H1 (cell line): ENCODE measurements around the gene TWSG1. TPM values are rescaled to one million over a fixed set of nuclear protein-coding genes. Genes with fewer than 3 reads are reported as not detected.

ENCODE experiments used
- CTCF ChIA-PET: fragments of 300-600 bp; sonication (Branson Sonifier 250); formaldehyde crosslinking; loops from one replicate; lab custom pipeline; 2021; ENCODE audit not compliant: partially characterized antibody; lab: Charles Lee
- POLR2A ChIA-PET: fragments of 300-600 bp; sonication (Branson Sonifier 250); formaldehyde crosslinking; loops from one replicate; lab custom pipeline; 2021; ENCODE audit warnings: inconsistent platforms; ENCODE audit not compliant: partially characterized antibody; lab: Charles Lee
- DNase-seq, 2 experiments: peaks; one replicate each; pipeline versions ENCODE4 v3.0.0 to v3.0.0-alpha.2; 2010 to 2022; ENCODE audit warnings: low spot score in 2 of 2, low read depth in 1 of 2, mixed read lengths in 1 of 2
- FAIRE-seq: peaks from 2 replicates; lab custom pipeline; 2011; peaks lifted over from hg19 to GRCh38; lab: Jason Lieb, UNC
- H2AFZ ChIP-seq: 2 replicates; pipeline ENCODE4 v1.8.1; 2012; ENCODE audit warnings: low read length, inconsistent platforms
- H2AK5ac ChIP-seq: 2 replicates; pipeline ENCODE4 v1.6.1; 2013; ENCODE audit warnings: low read depth, low read length
- H2BK120ac ChIP-seq: replicated peaks from 2 replicates; pipeline ENCODE3; 2013; ENCODE audit warnings: low read depth, low read length, inconsistent platforms
- H2BK12ac ChIP-seq: 2 replicates; pipeline ENCODE4 v1.6.1; 2013; ENCODE audit warnings: low read depth, low read length
- H2BK15ac ChIP-seq: 2 replicates; pipeline ENCODE4 v1.6.1; 2013; ENCODE audit warnings: low read length
- H2BK20ac ChIP-seq: 2 replicates; pipeline ENCODE4 v1.6.1; 2013; ENCODE audit warnings: low read length
- H2BK5ac ChIP-seq: 2 replicates; pipeline ENCODE4 v1.6.1; 2013; ENCODE audit warnings: low read depth, low read length
- H3K14ac ChIP-seq: 2 replicates; pipeline ENCODE4 v1.6.1; 2013; ENCODE audit warnings: inconsistent platforms; ENCODE audit not compliant: insufficient read length
- H3K18ac ChIP-seq: 2 replicates; pipeline ENCODE4 v1.6.1; 2013; ENCODE audit warnings: low read length; ENCODE audit errors: extremely low read depth
- H3K23ac ChIP-seq: 2 replicates; pipeline ENCODE4 v1.6.1; 2013; ENCODE audit warnings: inconsistent platforms; ENCODE audit not compliant: insufficient read length
- H3K23me2 ChIP-seq: 2 replicates; pipeline ENCODE4 v1.6.1; 2013; ENCODE audit warnings: low read depth, low read length
- H3K27ac ChIP-seq: 2 replicates; pipeline ENCODE4 v1.6.1; 2011; ENCODE audit warnings: low read depth, low read length, inconsistent platforms
- H3K27me3 ChIP-seq, 4 experiments: replicated peaks in 1 of 4; 1 replicate in 1 of 4; 2 replicates in 3 of 4; pipeline versions ENCODE4 v1.6.1 to v1.8.1; 2011 to 2013; ENCODE audit warnings: low read length in 3 of 4, mild to moderate bottlenecking in 3 of 4, inconsistent platforms in 2 of 4, mixed read lengths in 2 of 4, moderate library complexity in 1 of 4; ENCODE audit not compliant: control insufficient read depth in 3 of 4, insufficient read depth in 3 of 4; ENCODE audit errors: extremely low read depth in 1 of 4
- H3K36me3 ChIP-seq, 4 experiments: 2 replicates each; pipeline versions ENCODE4 v1.6.1 to v1.8.1; 2011 to 2013; ENCODE audit warnings: mild to moderate bottlenecking in 4 of 4, low read length in 3 of 4, moderate library complexity in 2 of 4, control low read depth in 1 of 4, inconsistent platforms in 1 of 4; ENCODE audit not compliant: insufficient read depth in 4 of 4, control insufficient read depth in 2 of 4
- H3K4ac ChIP-seq: replicated peaks from 2 replicates; pipeline ENCODE3; 2013; ENCODE audit warnings: low read length, low read depth, mixed read lengths, inconsistent platforms; ENCODE audit not compliant: insufficient read length
- H3K4me1 ChIP-seq, 4 experiments: replicated peaks in 1 of 4; 1 replicate in 1 of 4; 2 replicates in 3 of 4; pipeline versions ENCODE4 v1.6.1 to v1.8.1; 2011 to 2013; ENCODE audit warnings: low read length in 3 of 4, inconsistent platforms in 2 of 4, mixed read lengths in 1 of 4; ENCODE audit not compliant: insufficient read depth in 4 of 4, control insufficient read depth in 3 of 4
- H3K4me2 ChIP-seq, 2 experiments: 2 replicates each; pipeline versions ENCODE4 v1.6.1 to v1.8.1; 2011 to 2013; ENCODE audit warnings: low read depth in 2 of 2, low read length in 2 of 2, control low read depth in 1 of 2, inconsistent platforms in 1 of 2, mild to moderate bottlenecking in 1 of 2; ENCODE audit not compliant: insufficient read depth in 1 of 2
- H3K4me3 ChIP-seq, 4 experiments: fragments of 200-600, 300-600 bp in 1 of 4; sonication (generic), shearing (Covaris generic), sonication (Bioruptor Twin) in 1 of 4; 2 replicates each; pipeline versions ENCODE4 v1.5.1 to v1.8.1; 2011 to 2016; ENCODE audit warnings: low read length in 4 of 4, low read depth in 3 of 4, control low read depth in 2 of 4, inconsistent platforms in 2 of 4, mild to moderate bottlenecking in 2 of 4, mixed read lengths in 1 of 4, moderate library complexity in 1 of 4; ENCODE audit not compliant: insufficient read depth in 2 of 4; ENCODE audit errors: extremely low read depth in 1 of 4
- H3K56ac ChIP-seq: replicated peaks from 2 replicates; pipeline ENCODE3; 2013; ENCODE audit warnings: low read depth, mild to moderate bottlenecking, mixed read lengths, low read length, inconsistent platforms; ENCODE audit not compliant: insufficient read length
- H3K79me1 ChIP-seq: 2 replicates; pipeline ENCODE4 v1.6.1; 2013; ENCODE audit warnings: low read depth, low read length, control low read depth
- H3K79me2 ChIP-seq, 2 experiments: 2 replicates each; pipeline versions ENCODE4 v1.6.1 to v1.8.1; 2012 to 2013; ENCODE audit warnings: low read length in 2 of 2, mild to moderate bottlenecking in 2 of 2, inconsistent platforms in 1 of 2; ENCODE audit not compliant: insufficient read depth in 2 of 2, control insufficient read depth in 1 of 2
- H3K9ac ChIP-seq, 4 experiments: replicated peaks in 1 of 4; 1 replicate in 1 of 4; 2 replicates in 3 of 4; pipeline versions ENCODE4 v1.6.1 to v1.8.1; 2011 to 2013; ENCODE audit warnings: low read depth in 3 of 4, low read length in 3 of 4, control low read depth in 2 of 4, mild to moderate bottlenecking in 2 of 4, moderate library complexity in 2 of 4, inconsistent platforms in 1 of 4; ENCODE audit errors: extremely low read depth in 1 of 4
- H3K9me3 ChIP-seq, 2 experiments: 2 replicates each; pipeline versions ENCODE4 v1.6.1 to v1.8.1; 2012 to 2013; ENCODE audit warnings: mild to moderate bottlenecking in 2 of 2, moderate library complexity in 2 of 2, control low read depth in 1 of 2, inconsistent platforms in 1 of 2, low read depth in 1 of 2, low read length in 1 of 2, mixed read lengths in 1 of 2; ENCODE audit not compliant: insufficient read depth in 2 of 2
- H4K20me1 ChIP-seq, 2 experiments: replicated peaks in 1 of 2; 2 replicates each; pipeline versions ENCODE3 to v1.8.1; 2011 to 2013; ENCODE audit warnings: inconsistent platforms in 2 of 2, low read length in 2 of 2, mild to moderate bottlenecking in 1 of 2; ENCODE audit not compliant: insufficient read depth in 2 of 2, control insufficient read depth in 1 of 2
- H4K5ac ChIP-seq: 2 replicates; pipeline ENCODE4 v1.6.1; 2013; ENCODE audit warnings: low read length, low read depth, mixed read lengths, inconsistent platforms; ENCODE audit not compliant: insufficient read length
- H4K8ac ChIP-seq: 2 replicates; pipeline ENCODE4 v1.8.0; 2013; ENCODE audit warnings: mild to moderate bottlenecking, moderate library complexity, low read length, inconsistent platforms; ENCODE audit not compliant: insufficient read depth; ENCODE audit errors: extremely low read depth
- H4K91ac ChIP-seq: replicated peaks from 2 replicates; pipeline ENCODE3; 2013; ENCODE audit warnings: low read length, mixed read lengths, inconsistent platforms; ENCODE audit not compliant: insufficient read length
- ASH2L ChIP-seq: fragments of 200-600, 300-600 bp; sonication (generic); IDR thresholded peaks from one replicate; pipeline ENCODE4 v1.7.1; 2017; ENCODE audit warnings: low read length
- ATF2 ChIP-seq: IDR thresholded peaks from 2 replicates; pipeline ENCODE4 v1.6.1; 2012; ENCODE audit warnings: low read length, inconsistent platforms
- BCL11A ChIP-seq, 2 experiments: IDR thresholded peaks; one replicate each; pipeline ENCODE4 v1.6.1; 2011; ENCODE audit warnings: low read depth in 2 of 2, low read length in 2 of 2, mild to moderate bottlenecking in 2 of 2
- CHD1 ChIP-seq: IDR thresholded peaks from 2 replicates; pipeline ENCODE4 v1.6.1; 2012; ENCODE audit warnings: low read depth, low read length, improper control_type of control experiment
- CTBP2 ChIP-seq: IDR thresholded peaks from 2 replicates; pipeline ENCODE4 v1.7.0; 2011; ENCODE audit warnings: borderline replicate concordance, mild to moderate bottlenecking, moderate library complexity, mixed read lengths, low read length; ENCODE audit not compliant: insufficient read depth, insufficient read length
- KDM5A ChIP-seq: fragments of 200-600 bp; IDR thresholded peaks from 2 replicates; pipeline ENCODE4 v1.7.1; 2012; ENCODE audit warnings: mild to moderate bottlenecking, low read length, inconsistent platforms, mixed read lengths
- MAFK ChIP-seq: IDR thresholded peaks from 2 replicates; pipeline ENCODE4 v1.6.1; 2012; ENCODE audit warnings: low read depth, mild to moderate bottlenecking, improper control_type of control experiment, low read length
- POLR2AphosphoS5 ChIP-seq: IDR thresholded peaks from 2 replicates; pipeline ENCODE4 v1.6.1; 2011; ENCODE audit warnings: low read depth, low read length
- SP1 ChIP-seq: IDR thresholded peaks from 2 replicates; pipeline ENCODE4 v1.6.1; 2011; ENCODE audit warnings: low read depth, low read length
- SP2 ChIP-seq: IDR thresholded peaks from 2 replicates; pipeline ENCODE4 v1.6.1; 2012; ENCODE audit warnings: mild to moderate bottlenecking, low read length, inconsistent platforms
- TAF1 ChIP-seq: IDR thresholded peaks from 2 replicates; pipeline ENCODE4 v1.6.1; 2011; ENCODE audit warnings: mild to moderate bottlenecking, low read depth, low read length
- TEAD4 ChIP-seq: IDR thresholded peaks from 2 replicates; pipeline ENCODE4 v1.6.1; 2012; ENCODE audit warnings: low read depth, low read length, inconsistent platforms, mixed read lengths
- USF2 ChIP-seq: IDR thresholded peaks from 2 replicates; pipeline ENCODE4 v1.6.1; 2011; ENCODE audit warnings: low read length, improper control_type of control experiment
- WGBS, 2 experiments: shearing (Covaris generic) in 1 of 2; methylation state at CpG; one replicate each; pipeline versions ENCODE4 v1.1.6 to v1.1.7; 2013 to 2015; ENCODE audit warnings: low lambda C conversion rate in 2 of 2, mixed read lengths in 2 of 2, inconsistent platforms in 1 of 2, low coverage in 1 of 2, missing lambda C conversion rate in 1 of 2; ENCODE audit not compliant: insufficient replicate concordance in 2 of 2, insufficient coverage in 1 of 2, insufficient read length in 1 of 2; ENCODE audit errors: extremely low coverage in 1 of 2, missing lambda C conversion rate in 1 of 2; 5-methylcytosine and 5-hydroxymethylcytosine counted together
- polyA plus RNA-seq, 7 experiments: library from polyadenylated mRNA; depleted of rRNA in 3 of 7; stranded (reverse) in 5 of 7; unstranded in 2 of 7; fragments of >200 nt in 5 of 7; fragments of 200-250 nt in 2 of 7; gene quantifications; 1 replicate in 5 of 7; 2 replicates in 1 of 7; 4 replicates in 1 of 7; pipeline versions ENCODE4 v1.2.1 to v1.2.3, GENCODE V29; 2011 to 2013; ENCODE audit warnings: missing spikeins in 2 of 7, mixed read lengths in 2 of 7
- total RNA-seq: library from RNA; stranded (reverse); fragmentation: NEBNext Ultra II Directional; extraction: Animal tissue kit (Norgen Biotek cat#: 25700); gene quantifications from 2 replicates; pipeline ENCODE4 v1.2.1, GENCODE V29; 2021

Gene TWSG1
- total and polyA plus RNA-seq, 2 of the 8 experiments (the other 6 are each of a cell fraction or from before 2014, with no cell fraction given) = 11.8 to 19.8 TPM

- H4K20me1 ChIP-seq = no peaks in the 10 kb centered on the region
- no peak overlapping the region for H4K5ac ChIP-seq
- H2BK5ac ChIP-seq = no peak overlapping the region
- DNase-seq = no peak
- ChIA-PET CTCF (no interaction called here), POLR2A (no interaction called here)
- H3K4me2 ChIP-seq = peak overlapping the region; percentile 46 to 73
- H3K23me2 ChIP-seq = peaks cover 4% of the 10 kb centered on the region; the same call in 1 of the 2 replicates
- no peak overlapping the region for H3K27ac ChIP-seq
- H4K91ac ChIP-seq = no peak overlapping the region
- H3K4ac ChIP-seq = no peak overlapping the region
- H3K4me1 ChIP-seq = no peaks in the 10 kb centered on the region; a peak in 1 of 7 replicates
- no peak overlapping the region for H3K18ac ChIP-seq
- no peaks in the 10 kb centered on the region for H3K79me1 ChIP-seq
- no peak overlapping the region for H3K9ac ChIP-seq
- H2BK20ac ChIP-seq = no peak overlapping the region
- peak overlapping the region; percentile 57 to 89 (median 65); a peak in 6 of 8 replicates for H3K4me3 ChIP-seq
- H2AK5ac ChIP-seq = no peak overlapping the region
- no peak overlapping the region for H3K14ac ChIP-seq
- no peak overlapping the region for H4K8ac ChIP-seq
- FAIRE-seq = no peak
- peaks cover 0 to 7% of the 10 kb centered on the region in 2 experiments; a peak in 3 of 4 replicates for H3K79me2 ChIP-seq
- H3K27me3 ChIP-seq = peaks cover 0 to 9% (median 4%) of the 10 kb centered on the region in 4 experiments; a peak in 3 of 7 replicates
- H3K9me3 ChIP-seq = no peaks in the 10 kb centered on the region
- H2BK12ac ChIP-seq = no peak overlapping the region
- H3K36me3 ChIP-seq = peaks cover 0 to 14% (median 0%) of the 10 kb centered on the region in 4 experiments; a peak in 3 of 8 replicates
- no peak overlapping the region for H2BK15ac ChIP-seq
- no peak overlapping the region for H2AFZ ChIP-seq
- H2BK120ac ChIP-seq = no peak overlapping the region
- no peak overlapping the region for H3K23ac ChIP-seq
- 84% methylated on average over 3 of the region's 3 CpGs; no CpG with 5 or more reads in 1 of the 2 experiments for WGBS, 2 experiments
- H3K56ac ChIP-seq = no peak overlapping the region
- TF ChIP-seq CHD1 = no peak
- no peak for TF ChIP-seq POLR2AphosphoS5
- no peak for TF ChIP-seq KDM5A
- TF ChIP-seq MAFK = no peak
- TF ChIP-seq BCL11A (IDR thresholded peaks at IDR 0.05; ENCODE audit: low read depth in 2 of 2, low read length in 2 of 2) = no peak
- TF ChIP-seq CTBP2 = no peak
- no peak for TF ChIP-seq USF2
- no peak for TF ChIP-seq SP1
- TF ChIP-seq TAF1 = no peak
- TF ChIP-seq ATF2 = no peak
- TF ChIP-seq TEAD4 = no peak
- TF ChIP-seq SP2 = no peak
- no peak for TF ChIP-seq ASH2L
These were observed 1.1 kb downstream of the TWSG1 start for GRCh38 chr18:9335697-9336045.
